ENCODE data around the gene TRAIP.

- no peak for TF ChIP-seq CTCF (IDR thresholded peaks at IDR 0.05; ENCODE audit: low read depth, low read length)
- TF ChIP-seq EZH2phosphoT487 (IDR thresholded peaks at IDR 0.05; ENCODE audit: low read depth), result no peak
Measured at GRCh38 chr3:49865198-49865784, 8.9 kb upstream of the TRAIP start.
